H1 (cell line): ENCODE measurements around the gene TNNI3.
"Not testable (repeated sequence)": the region's sequence is repeated elsewhere in the genome, so short reads cannot be mapped to it uniquely, and the experiment has no call there.

ENCODE experiments used
- ASH2L ChIP-seq: fragments of 200-600, 300-600 bp; sonication (generic); IDR thresholded peaks from one replicate; pipeline ENCODE4 v1.7.1; 2017; ENCODE audit warnings: low read length
- CEBPB ChIP-seq: IDR thresholded peaks from 2 replicates; pipeline ENCODE4 v1.6.1; 2012; ENCODE audit warnings: low read depth, low read length
- CREB1 ChIP-seq: IDR thresholded peaks from 2 replicates; pipeline ENCODE4 v1.6.1; 2012; ENCODE audit warnings: inconsistent platforms
- PHF8 ChIP-seq: fragments of 200-600 bp; sonication (generic); conservative IDR thresholded peaks from 2 replicates; pipeline ENCODE4 v1.7.1; 2012; ENCODE audit warnings: low read depth, mild to moderate bottlenecking, inconsistent platforms, low read length, moderate library complexity
- POLR2AphosphoS5 ChIP-seq: IDR thresholded peaks from 2 replicates; pipeline ENCODE4 v1.6.1; 2011; ENCODE audit warnings: low read depth, low read length
- SIN3A ChIP-seq, 2 experiments: IDR thresholded peaks in 1 of 2; conservative IDR thresholded peaks in 1 of 2; 2 replicates each; pipeline ENCODE4 v1.6.1; 2011 to 2012; ENCODE audit warnings: low read length in 2 of 2, improper control_type of control experiment in 1 of 2, low read depth in 1 of 2, mild to moderate bottlenecking in 1 of 2
- ZNF274 ChIP-seq: IDR thresholded peaks from 2 replicates; pipeline ENCODE4 v1.7.0; 2012; ENCODE audit warnings: low read length, borderline replicate concordance; ENCODE audit errors: extremely low read depth

GRCh38 chr19:55202199-55202598, 44.7 kb upstream of the TNNI3 start:
- TF ChIP-seq ZNF274; SIN3A (conservative IDR thresholded peaks at IDR 0.05 in 1 of 2, IDR thresholded peaks at IDR 0.05 in 1 of 2; ENCODE audit: low read depth in 1 of 2, low read length in 2 of 2); PHF8; CREB1; POLR2AphosphoS5; ASH2L; CEBPB: not testable (repeated sequence)
